GM18870 (cell line): Measurements from ENCODE around the gene BNC2.
"Not testable (repeated sequence)": the region's sequence is repeated elsewhere in the genome, so short reads cannot be mapped to it uniquely, and the experiment has no call there.

Experiments used
- ATAC-seq: cut with Tn5 transposase; IDR thresholded peaks from one replicate; pipeline ENCODE4 v1.9.1; 2021; ENCODE audit warnings: moderate library complexity; ENCODE audit not compliant: unreplicated experiment

Gene BNC2

DNA sequence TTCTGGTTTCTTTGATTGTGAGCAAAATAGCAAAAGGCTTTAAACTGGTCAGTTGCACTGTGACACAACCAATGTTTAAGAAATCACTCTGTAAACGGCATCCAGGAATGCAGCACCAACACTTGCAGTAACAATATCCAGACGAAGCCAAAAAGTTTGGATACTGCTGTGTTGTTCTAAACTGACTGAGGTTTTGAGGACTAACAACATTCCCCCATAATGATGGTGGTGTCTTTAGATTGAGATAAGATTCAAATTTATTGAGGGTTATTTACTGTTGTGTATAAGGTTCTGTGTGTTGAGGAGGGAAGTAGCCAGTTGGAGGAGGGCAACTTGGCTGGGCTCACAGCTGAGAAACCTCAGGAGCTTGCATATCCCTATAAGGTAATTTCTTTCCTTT lies 353.6 kb downstream of the BNC2 start:
- no peak for ATAC-seq

DNA sequence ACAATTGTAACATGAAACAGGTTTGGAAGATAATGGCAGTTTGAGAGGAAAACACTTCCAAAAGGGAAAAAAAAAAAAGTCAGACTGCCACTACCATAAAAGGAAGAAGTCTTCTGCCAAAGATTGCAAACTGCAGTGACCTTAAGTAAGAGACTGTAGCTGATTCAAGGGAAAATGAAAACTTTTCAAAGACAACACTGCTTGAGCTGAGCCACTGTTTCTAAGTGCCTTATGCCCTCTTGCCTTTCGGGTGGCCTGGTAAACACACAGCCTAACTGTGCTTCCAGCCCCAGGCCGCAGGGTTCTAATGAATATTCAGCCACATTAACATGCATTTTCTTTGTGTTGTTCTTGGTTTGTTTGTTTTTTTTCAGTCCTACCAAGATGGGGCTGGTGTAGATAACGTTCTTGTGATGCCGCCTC lies 354.6 kb downstream of the BNC2 start:
- ATAC-seq: no peak

DNA sequence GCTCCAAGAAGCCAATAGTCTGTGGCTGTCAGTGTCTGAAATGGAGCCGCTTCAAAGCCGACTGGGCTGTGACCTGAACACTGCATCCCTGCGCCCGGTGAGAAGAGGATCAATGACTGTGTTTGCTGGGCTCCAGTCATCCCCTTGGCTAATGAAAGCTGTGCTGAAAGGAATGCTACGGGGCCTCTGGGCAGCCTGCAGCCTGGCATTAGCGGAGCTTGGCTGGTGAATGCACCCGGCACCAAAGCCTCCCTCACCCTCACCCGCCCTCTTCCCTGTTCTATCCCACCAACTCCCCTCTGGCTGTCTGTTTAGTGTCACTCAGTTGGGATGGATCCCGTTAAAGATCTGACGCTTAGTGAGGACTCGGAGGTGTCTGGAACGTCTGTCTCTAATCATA lies 355.3 kb downstream of the BNC2 start:
- no peak for ATAC-seq

DNA sequence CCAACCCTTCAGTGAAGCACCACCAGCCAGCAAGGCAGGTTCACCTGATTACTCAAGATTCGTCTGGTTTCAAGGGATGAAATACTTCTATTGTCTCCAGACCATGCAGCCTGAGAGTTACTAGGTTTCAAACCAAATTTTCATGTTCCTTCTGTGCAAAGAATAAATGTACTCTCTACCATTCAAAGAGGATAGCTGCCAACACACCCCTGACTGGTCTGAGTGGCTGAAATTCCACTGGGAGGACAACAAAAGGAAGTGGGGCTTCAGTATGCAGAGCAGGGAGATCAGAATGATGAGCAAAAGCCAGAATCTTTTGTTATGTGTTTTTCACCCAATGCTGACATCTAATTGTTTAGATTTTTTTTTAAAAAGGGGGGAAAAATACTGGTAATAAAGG lies 356.3 kb downstream of the BNC2 start:
- ATAC-seq: no peak

DNA sequence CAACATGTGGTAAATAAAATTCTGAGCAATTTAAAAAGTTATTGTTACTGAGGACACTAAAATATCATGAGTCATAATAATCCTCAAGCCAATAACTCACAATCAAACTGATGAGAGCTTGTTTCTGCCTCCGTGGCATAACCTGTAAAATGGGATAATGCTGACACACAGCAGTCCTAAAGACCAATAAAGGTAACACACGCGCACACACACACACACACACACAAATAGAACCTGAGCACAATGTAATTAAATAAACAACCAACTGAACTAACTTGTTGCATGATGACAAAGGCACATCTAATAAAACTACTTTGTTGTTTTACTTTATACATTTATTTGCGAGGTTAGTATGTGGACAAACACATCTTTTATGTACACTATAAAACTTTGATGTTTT lies 358.2 kb downstream of the BNC2 start:
- no peak for ATAC-seq

DNA sequence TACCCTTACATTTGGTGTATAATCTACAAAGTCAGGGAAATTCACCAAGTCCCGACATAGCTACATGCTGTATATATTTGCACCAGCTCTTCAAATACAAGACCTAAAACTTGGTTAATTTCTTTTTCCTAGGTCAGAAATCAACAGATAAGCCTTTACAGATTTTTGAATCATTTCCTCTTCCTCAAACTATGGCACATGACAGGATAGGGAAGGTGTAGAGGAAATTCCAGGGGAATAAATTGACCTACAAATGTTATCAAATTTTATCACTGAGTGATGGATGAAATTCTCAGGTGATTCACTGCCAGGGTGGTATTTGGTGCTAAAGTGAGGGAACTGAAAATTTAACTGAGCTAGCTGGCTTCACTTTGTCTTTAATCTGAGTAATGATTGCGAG lies 360.0 kb downstream of the BNC2 start:
- no peak for ATAC-seq

DNA sequence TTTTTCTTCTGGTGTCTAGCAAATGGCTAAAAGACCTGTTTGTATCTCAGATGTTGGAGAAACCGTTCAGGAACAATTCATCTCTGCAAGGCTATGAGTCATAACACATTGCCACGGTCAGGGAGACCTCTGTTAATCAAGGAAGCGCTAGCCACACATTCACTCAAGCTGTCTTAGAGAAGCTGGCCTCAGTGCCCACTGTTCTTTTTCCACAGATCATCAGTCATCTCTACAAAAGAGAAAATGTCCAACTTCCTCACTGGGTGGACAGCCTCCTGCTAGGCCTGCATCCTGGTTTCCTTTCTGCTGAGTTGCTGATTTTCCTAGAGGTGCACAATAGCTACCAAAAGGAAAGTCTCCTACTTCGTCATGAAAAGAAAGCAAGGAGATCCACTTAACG lies 360.5 kb downstream of the BNC2 start:
- ATAC-seq: no peak

DNA sequence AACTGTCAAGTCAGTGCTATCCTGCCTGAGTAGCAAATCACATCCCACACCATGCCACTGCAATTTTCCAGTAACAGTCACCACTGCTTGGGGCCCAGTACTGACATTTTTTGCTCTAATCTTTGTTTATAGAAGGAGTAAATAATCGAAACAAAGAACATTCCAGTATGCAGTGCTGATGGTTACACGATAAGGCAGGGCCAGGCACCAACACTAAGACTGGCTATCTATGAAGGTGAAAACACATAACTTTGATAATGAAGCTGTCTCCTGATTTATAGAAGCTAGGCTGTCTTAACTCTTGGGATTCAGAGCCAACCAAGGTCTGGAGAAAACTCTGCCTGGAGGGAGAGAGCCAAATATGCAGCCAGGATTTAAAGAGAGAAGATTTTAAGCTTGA lies 365.3 kb downstream of the BNC2 start:
- no peak for ATAC-seq

DNA sequence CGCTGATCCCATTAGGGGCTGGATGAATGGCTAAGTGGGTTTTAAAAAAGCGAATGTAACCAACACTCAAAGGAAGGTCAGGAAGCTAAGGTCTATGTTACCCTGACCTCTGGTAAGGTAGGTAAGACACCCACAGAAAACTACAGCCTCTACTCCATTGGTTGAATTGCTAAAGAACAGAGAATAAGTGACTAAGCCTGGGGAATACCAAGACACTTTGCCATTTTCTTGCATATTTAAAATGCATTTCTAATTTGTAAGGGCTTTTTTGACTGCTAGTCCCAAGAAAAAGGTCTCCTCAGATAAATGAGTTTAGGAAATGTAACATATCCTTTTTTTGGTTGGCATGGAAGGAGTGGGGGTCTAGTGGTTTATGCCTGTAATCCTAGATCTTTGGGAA lies 368.7 kb downstream of the BNC2 start:
- no peak for ATAC-seq

DNA sequence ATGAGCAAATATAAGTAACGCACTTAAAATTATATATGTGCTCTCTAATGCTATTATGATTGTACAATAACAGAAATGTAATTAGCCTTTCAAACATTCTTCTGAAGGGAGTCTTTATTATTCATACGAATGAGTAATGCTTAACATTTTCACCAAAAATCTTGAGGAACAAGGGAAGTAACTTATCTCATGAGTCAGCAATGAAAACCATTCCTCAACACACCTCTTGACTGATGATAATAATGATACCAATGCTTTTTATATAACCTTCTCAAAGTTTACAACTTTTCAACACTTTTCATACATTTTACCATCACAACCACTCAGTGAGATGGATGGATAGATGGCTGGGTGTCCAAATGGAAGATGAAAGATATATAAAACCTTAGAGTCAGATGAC lies 369.3 kb downstream of the BNC2 start:
- no peak for ATAC-seq

DNA sequence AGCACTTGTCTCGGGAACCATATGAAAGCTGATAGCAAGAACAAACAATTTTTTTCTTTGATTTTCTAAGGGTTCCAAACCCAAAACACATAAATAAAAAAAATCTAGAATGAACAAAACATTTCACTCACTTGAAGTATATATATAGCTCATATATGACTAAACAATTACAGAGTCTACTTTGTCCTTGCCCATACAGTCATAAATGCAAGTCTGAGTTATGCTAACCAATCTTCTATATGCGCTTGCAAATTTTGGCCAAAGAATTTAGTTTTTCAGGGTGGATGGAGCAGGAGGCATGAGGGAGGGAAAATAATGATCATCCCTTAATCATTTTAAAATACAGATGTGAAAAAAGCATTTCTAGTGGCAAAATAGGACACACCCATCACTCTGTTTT lies 370.1 kb downstream of the BNC2 start:
- no peak for ATAC-seq

DNA sequence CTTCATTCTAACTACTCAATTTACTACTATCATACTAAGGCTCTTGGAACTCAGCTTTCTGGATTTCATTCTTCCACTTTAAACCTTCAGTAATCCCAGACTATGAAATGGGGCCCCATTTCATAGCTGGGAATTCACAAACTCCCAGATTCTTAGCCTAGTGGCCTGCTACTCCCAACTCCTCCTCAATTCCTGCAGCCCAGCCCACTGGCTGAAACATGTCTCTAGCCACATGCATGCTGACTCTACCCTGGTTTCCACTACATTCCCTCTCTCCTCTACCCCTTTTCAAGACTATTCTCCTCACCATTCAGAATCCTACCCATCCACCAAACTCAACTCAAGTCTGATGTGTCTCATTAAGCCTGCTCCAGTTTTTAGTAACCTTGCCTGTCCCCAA lies 370.6 kb downstream of the BNC2 start:
- no peak for ATAC-seq

DNA sequence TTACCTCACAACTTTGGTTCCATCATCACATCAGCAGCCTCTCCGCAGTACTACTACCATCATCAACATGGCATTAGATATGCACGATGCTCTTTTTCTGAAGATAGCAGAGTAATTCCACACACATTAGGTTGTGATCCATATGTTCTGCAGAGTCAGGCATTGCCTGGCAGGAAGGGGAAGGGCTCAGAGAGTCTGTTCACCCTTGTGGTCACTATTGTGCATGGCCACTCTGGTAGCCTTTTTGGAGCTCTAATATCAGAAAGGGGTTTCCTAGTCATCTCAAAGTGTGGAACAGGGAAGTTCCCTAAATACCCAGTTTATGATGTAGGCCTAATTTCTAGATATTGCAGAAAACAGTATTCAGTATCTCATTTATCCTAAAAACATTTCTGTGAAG lies 373.6 kb downstream of the BNC2 start:
- ATAC-seq: no peak

DNA sequence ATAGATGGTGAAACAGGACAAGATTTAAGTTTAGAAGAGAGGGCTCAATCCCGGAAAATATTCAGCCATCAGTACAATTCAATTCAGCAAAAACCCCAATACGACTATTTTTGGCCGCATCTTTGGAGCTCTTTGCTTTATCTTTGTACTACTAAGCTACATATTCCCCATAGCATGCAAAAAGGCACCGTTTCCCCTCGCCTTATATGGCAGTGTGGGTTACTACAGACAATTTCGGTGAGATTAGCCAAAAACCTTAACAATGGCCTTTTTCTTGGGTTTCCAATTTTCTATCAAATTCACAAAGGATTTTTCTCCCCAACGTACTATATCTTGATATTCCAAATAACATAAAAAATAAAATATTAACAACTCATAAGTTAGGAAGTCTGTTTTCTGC lies 382.6 kb downstream of the BNC2 start:
- ATAC-seq: no peak

DNA sequence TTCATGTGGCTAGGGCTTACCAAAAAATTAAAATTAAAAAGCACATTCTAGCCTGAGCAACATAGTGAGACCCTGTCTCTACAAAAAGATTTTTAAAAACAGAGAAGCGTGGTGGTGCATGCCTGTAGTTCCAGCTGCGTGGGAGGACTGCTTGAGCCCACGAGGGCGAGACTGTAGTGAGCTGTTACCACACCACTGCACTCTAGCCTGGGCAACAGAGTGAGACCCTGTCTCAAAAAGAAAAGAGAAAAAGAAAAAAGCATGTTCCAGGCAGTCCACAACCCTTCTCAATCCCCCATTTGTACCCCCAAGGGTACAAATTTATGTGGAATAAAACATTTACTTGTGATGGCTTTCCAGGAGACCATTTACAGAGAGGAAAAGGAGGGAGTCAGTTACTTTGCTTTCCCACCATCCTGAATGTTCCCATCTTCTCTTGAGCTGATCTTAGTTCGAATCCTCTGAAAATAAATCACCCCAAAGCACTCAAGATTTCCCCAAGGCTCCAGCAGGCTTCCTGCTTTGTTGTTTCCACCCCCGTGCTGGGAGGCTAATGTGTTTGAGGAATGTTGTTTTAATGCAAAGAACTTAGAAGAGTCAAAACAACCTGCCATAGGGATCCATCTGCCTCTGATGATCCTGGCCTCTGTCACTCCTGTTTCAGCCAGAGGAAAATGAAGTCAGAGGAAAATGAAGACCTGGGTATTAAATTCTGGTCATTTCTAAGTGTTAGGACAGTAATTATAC lies 384.7 kb downstream of the BNC2 start:
- ATAC-seq: no peak

DNA sequence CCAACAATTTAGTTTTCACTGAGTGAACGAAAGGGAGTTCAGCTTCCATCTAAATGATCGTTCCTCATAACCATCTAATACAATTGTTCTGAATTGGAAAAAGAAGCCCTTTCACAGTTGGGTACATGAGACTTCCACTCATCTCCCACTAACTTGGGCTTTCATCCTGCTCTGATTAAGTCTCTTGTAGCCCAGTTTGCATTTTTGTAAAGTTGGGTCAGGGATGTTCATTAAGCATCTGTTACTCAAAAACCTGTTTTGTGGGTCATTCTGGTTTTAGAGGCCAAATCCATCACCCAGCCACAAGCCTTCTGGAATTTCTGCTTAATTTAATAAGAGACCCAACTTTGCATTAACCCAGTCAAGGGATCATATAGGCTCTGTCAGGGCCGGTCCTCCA lies 385.3 kb downstream of the BNC2 start:
- no peak for ATAC-seq

DNA sequence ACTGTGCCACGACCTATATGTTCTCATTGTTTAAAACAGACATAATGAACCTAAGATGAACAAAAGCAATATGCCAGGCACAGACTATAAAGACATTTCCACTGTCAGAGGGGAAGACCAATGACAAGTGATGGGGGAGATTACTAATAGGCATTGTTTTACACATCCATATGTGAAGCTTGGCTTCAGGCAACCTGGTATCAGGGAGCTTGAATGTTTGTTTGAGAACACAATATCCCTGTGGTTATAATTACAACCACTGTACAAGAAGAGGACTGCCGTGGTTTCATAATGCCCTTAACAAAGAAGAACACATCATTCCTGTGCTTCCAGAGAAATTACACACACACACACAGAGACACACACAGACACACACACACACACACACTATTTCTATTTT lies 385.7 kb downstream of the BNC2 start:
- no peak for ATAC-seq

DNA sequence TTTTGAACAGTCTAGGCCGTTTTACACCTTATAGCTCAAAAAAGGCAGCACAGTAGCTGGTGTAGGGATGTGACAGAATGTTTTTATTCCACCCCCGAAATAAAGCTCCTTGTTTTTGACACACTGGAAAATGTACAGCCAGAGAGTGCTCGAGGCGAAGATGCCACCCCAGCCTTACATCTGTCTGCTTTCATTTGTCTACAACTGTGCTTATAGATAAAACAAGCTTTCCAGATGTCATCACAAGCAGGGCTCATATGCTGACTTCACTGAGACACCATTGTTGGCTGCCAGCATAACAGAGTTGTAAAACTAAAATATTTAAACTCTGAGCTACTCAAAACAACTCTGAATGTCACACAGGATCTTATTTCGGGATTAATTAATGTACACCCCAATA lies 386.3 kb downstream of the BNC2 start:
- no peak for ATAC-seq

DNA sequence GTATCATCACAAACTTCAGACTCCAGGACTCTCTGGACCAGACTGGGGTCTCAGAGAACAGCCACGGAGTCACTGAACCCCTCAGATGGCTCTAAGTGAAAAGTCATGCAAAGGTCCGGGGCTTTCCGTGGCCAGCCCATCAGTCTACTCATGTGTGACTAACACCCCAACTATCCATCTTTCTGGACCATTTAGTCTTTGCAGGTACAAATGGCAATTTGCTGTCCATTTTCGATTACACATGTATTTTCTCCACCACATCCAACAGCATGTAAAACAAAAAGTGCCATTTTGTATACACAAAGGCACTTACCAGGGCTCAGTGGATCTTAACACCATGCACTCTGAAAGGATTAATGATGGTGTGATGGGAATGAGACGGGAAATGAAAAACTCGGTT lies 387.7 kb downstream of the BNC2 start:
- ATAC-seq: no peak

DNA sequence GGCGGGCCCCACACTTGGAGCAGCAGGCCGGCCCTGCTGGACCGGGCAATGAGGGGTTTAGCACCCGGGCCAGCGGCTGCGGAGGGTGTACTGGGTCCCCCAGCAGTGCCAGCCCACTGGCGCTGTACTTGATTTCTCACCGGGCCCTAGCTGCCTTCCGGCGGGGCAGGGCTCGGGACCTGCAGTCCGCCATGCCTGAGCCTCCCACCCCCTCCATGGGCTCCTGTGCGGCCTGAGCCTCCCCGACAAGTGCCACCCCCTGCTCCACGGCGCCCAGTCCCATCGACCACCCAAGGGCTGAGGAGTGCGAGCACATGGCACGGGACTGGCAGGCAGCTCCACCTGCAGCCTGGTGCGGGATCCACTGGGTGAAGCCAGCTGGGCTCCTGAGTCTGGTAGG lies 389.9 kb downstream of the BNC2 start:
- not testable (repeated sequence) for ATAC-seq

DNA sequence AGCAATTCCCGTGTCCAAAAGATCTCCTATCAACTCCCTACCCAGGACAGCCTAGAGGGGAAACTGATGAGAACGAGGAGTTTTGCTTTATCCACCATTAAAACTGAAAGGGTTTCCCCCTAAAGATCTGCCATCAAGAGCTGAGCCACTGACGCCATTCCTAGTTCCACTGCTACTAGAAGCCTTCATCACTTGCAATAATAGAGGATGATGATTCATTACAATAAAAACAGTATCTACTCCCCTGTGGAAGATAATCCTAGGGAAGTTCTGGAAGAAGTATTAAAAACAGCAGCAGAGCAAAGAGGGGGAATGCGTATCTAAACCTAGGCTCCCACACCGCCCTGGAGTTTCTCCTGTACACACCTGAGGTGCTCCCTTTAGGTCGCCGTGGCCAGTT lies 394.5 kb downstream of the BNC2 start:
- no peak for ATAC-seq

DNA sequence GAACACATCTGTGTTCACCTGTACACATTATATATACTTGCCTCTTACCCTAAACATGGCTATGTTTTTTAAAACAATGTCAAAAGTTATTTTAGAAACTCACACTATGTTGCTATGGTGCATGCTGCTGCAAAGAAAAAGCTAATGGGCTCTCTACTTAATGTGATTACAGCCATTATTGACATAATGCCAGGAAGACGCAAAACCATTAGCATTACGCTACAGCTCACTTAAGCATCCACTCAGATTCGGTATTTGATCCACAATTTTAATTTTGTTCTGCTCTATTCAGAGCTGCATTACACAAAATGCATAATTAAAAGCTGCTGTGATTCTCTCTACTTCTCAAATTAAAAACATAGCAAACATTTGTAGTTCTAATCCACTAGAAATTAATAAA lies 395.2 kb downstream of the BNC2 start:
- no peak for ATAC-seq

DNA sequence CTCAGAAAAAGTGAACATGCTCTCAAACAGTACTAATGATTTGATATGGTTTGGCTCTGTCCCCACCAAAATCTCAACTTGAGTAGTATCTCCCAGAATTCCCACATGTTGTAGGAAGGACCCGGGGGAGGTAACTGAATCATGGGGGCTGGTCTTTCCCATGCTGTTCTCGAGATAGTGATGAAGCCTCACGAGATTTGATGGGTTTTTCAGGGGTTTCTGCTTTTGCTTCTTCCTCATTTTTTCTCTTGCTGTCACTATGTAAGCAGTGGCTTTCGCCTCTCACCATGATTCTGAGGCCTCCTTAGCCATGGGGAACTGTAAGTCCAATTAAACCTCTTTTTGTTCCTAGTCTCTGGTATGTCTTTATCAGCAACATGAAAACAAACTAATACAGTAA lies 401.3 kb downstream of the BNC2 start:
- no peak for ATAC-seq
